Measurements from ENCODE around the gene ADAMTSL4.

ADAMTSL4 gene

GRCh38 chr1:150528196-150528595, 21.0 kb upstream of the ADAMTSL4 start:
- TF ChIP-seq, protein P1, sequence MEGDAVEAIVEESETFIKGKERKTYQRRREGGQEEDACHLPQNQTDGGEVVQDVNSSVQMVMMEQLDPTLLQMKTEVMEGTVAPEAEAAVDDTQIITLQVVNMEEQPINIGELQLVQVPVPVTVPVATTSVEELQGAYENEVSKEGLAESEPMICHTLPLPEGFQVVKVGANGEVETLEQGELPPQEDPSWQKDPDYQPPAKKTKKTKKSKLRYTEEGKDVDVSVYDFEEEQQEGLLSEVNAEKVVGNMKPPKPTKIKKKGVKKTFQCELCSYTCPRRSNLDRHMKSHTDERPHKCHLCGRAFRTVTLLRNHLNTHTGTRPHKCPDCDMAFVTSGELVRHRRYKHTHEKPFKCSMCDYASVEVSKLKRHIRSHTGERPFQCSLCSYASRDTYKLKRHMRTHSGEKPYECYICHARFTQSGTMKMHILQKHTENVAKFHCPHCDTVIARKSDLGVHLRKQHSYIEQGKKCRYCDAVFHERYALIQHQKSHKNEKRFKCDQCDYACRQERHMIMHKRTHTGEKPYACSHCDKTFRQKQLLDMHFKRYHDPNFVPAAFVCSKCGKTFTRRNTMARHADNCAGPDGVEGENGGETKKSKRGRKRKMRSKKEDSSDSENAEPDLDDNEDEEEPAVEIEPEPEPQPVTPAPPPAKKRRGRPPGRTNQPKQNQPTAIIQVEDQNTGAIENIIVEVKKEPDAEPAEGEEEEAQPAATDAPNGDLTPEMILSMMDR (IDR thresholded peaks at IDR 0.05; ENCODE audit: low read depth, low read length), result no peak
- no peak for DNase-seq
- H3K9me3 ChIP-seq (ENCODE audit: severe bottlenecking), result peaks cover 3% of the 10 kb centered on the region
- no peak overlapping the region for H3K4me3 ChIP-seq (ENCODE audit: low read depth, low read length)
- H3K27me3 ChIP-seq (ENCODE audit: insufficient read depth, low read depth, severe bottlenecking), result no peaks in the 10 kb centered on the region
- H3K36me3 ChIP-seq, result no peaks in the 10 kb centered on the region
- H3K27ac ChIP-seq, result no peak overlapping the region

GRCh38 chr1:150529017-150529416, 20.2 kb upstream of the ADAMTSL4 start:
- Histone ChIP-seq H3K9me3 (ENCODE audit: severe bottlenecking) (peaks cover 3% of the 10 kb centered on the region), H3K36me3 (no peaks in the 10 kb centered on the region), H3K27me3 (ENCODE audit: insufficient read depth, low read depth, severe bottlenecking) (no peaks in the 10 kb centered on the region), H3K27ac (no peak overlapping the region), H3K4me3 (ENCODE audit: low read depth, low read length) (no peak overlapping the region)
- DNase-seq, result no peak
- TF ChIP-seq, protein P1 (IDR thresholded peaks at IDR 0.05; ENCODE audit: low read depth, low read length), result no peak

DNA sequence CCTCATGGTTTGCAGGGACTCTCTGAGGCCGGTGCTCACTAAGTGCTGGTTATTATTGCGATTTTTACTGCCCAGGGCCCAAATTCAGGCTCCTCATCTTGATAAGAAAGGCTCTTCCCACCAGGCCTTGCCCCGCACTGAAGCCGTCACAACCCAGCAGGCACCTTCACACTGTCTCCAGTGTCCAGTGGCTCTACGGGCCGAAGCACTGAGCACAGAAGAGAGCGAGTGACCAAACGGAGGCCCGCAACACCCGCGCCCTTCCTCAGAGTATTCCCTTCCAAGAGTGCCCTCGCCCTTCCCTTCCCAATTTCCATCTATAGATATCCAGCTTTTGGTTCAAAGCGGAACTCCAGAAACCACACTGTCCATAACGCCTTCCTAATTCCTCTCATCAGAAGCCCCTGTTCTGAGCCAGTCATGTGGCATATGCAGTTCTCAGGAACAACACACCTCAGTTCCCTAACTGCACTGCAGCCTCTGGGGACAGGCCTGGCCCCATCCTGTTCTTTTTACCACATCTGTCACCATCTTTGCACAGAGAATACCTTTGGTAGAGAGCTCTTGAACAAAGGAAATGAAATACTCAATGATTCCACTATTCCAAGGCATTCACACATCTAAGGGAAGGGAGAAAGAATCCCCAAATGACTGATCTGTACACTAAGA, 18.6 kb upstream of the ADAMTSL4 start:
- TF ChIP-seq, protein P1 (IDR thresholded peaks at IDR 0.05; ENCODE audit: low read depth, low read length), result no peak
- Histone ChIP-seq H3K4me3 (ENCODE audit: low read depth, low read length) (no peak overlapping the region), H3K27me3 (ENCODE audit: insufficient read depth, low read depth, severe bottlenecking) (no peaks in the 10 kb centered on the region), H3K9me3 (ENCODE audit: severe bottlenecking) (peaks cover 3% of the 10 kb centered on the region), H3K27ac (no peak overlapping the region), H3K36me3 (no peaks in the 10 kb centered on the region)
- no peak for DNase-seq

GRCh38 chr1:150532860-150533259, 16.3 kb upstream of the ADAMTSL4 start:
- peaks cover 3% of the 10 kb centered on the region for H3K9me3 ChIP-seq (ENCODE audit: severe bottlenecking)
- TF ChIP-seq, protein P1 (IDR thresholded peaks at IDR 0.05; ENCODE audit: low read depth, low read length), result no peak
- DNase-seq, result no peak
- H3K27ac ChIP-seq, result no peak overlapping the region
- no peak overlapping the region for H3K4me3 ChIP-seq (ENCODE audit: low read depth, low read length)
- no peaks in the 10 kb centered on the region for H3K27me3 ChIP-seq (ENCODE audit: insufficient read depth, low read depth, severe bottlenecking)
- no peaks in the 10 kb centered on the region for H3K36me3 ChIP-seq

DNA sequence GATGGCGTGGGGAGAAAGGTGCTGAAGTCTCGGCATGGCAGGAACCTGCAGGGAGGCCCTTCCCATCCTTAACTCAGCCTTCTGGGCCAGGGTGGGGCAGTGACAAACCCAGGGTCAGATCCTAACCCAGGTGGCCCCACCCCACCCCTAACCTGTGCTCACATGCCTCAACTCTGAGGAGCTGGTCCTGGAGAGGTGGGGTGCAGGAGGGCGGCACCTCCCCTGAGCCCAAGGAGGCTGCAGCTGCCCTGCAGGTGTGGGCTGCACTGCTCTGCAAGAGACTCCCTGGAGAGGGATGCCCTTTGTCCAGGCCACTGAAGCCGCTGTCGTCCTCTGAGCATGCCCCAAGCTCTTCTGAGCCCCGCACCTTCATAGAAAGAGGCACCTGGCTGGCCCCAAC, 15.2 kb upstream of the ADAMTSL4 start:
- no peak for DNase-seq
- Histone ChIP-seq H3K27ac (no peak overlapping the region), H3K27me3 (ENCODE audit: insufficient read depth, low read depth, severe bottlenecking) (no peaks in the 10 kb centered on the region), H3K36me3 (no peaks in the 10 kb centered on the region), H3K4me3 (ENCODE audit: low read depth, low read length) (no peak overlapping the region), H3K9me3 (ENCODE audit: severe bottlenecking) (peaks cover 3% of the 10 kb centered on the region)
- TF ChIP-seq, protein P1 (IDR thresholded peaks at IDR 0.05; ENCODE audit: low read depth, low read length), result no peak
